Measurements from ENCODE around the gene PHRF1. TPM values are rescaled to one million over a fixed set of nuclear protein-coding genes. Genes with fewer than 3 reads are reported as not detected.

Gene PHRF1
- total and polyA plus RNA-seq, 2 of the 4 experiments (the other 2 are of a cell fraction), result 10.9 to 17.5 TPM

DNA sequence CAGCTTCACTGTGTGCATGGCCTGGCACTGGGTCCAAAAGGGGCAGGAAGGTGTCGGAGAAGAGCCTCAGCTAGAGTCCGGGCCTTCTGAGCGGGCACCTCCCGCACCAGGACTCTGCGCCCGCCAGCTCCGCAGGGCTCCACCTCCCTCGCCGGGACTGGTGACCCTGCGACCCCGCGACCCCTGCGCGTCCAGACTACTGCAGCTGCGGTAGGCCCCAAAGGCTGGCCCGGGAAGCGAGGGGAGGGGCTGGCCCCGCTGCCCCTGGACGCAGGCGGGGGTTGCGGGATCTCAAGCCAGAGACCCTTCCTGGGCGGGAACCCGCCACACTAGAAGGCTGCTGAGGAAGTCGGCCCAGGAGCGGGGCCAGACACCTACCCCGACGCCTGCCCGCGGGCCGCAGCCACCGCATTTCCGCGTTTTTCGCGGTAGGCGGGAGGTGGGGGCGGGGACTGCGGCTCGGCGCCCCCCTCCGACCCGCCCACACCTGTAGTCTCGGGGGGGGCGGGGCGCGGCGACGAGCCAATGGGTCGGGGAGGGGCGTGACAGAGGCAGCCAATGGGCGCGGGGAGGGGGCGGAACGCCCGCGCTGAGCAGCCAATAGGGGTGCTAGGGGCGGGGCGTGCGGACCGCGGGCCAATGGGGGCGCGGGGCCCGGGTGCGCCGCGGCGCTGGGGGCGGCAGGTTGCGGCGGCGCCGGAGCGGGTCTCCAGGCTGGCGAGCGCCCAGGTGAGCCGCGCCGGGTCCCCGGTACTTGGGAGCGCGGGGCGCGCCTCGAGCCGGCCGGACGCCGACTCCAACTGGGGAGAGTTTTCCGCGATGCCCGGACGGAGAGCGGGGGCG lies 15.7 kb upstream of the PHRF1 start, which contains the start of the genes LMNTD2 and RASSF7 (continued):
- TF ChIP-seq, protein P1, sequence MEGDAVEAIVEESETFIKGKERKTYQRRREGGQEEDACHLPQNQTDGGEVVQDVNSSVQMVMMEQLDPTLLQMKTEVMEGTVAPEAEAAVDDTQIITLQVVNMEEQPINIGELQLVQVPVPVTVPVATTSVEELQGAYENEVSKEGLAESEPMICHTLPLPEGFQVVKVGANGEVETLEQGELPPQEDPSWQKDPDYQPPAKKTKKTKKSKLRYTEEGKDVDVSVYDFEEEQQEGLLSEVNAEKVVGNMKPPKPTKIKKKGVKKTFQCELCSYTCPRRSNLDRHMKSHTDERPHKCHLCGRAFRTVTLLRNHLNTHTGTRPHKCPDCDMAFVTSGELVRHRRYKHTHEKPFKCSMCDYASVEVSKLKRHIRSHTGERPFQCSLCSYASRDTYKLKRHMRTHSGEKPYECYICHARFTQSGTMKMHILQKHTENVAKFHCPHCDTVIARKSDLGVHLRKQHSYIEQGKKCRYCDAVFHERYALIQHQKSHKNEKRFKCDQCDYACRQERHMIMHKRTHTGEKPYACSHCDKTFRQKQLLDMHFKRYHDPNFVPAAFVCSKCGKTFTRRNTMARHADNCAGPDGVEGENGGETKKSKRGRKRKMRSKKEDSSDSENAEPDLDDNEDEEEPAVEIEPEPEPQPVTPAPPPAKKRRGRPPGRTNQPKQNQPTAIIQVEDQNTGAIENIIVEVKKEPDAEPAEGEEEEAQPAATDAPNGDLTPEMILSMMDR (conservative IDR thresholded peaks at IDR 0.05; ENCODE audit: low read depth, low read length), result no peak
- no peak; the same call in 1 of the 2 replicates for TF ChIP-seq MAZ (IDR thresholded peaks at IDR 0.05; ENCODE audit: borderline replicate concordance, low read depth, low read length)

All from IMR-90 (cell line).